Natural killer cell (primary cell): ENCODE measurements around the gene LSM5. TPM values are rescaled to one million over a fixed set of nuclear protein-coding genes. Genes with fewer than 3 reads are reported as not detected.

ENCODE experiments used
- ATAC-seq, 3 donors: fragments of 150-1000 bp in 2 of 3; fragments of 200-7000 bp in 1 of 3; cut with Tn5 transposase; 1 replicate in 1 of 3; 2 replicates in 2 of 3; pipeline ENCODE4 v1.10.0; 2021; ENCODE audit warnings: mild to moderate bottlenecking in 2 of 3, moderate library complexity in 2 of 3
- DNase-seq, 2 donors: peaks; one replicate each; pipeline versions ENCODE4 v3.0.0 to v3.0.0-alpha.2; 2013 to 2021; ENCODE audit warnings: mixed read lengths in 1 of 2
- H3K27ac ChIP-seq: one replicate; pipeline ENCODE4 v1.5.1; 2013; ENCODE audit warnings: mild to moderate bottlenecking, low read length
- H3K27me3 ChIP-seq: one replicate; pipeline ENCODE4 v1.6.1; 2013; ENCODE audit warnings: low read length; ENCODE audit not compliant: control insufficient read depth, insufficient read depth
- H3K36me3 ChIP-seq: one replicate; pipeline ENCODE4 v1.6.1; 2013; ENCODE audit warnings: low read length; ENCODE audit not compliant: control insufficient read depth, insufficient read depth
- H3K4me1 ChIP-seq: one replicate; pipeline ENCODE4 v1.6.1; 2013; ENCODE audit warnings: low read length; ENCODE audit not compliant: control insufficient read depth, insufficient read depth
- H3K4me3 ChIP-seq: one replicate; pipeline ENCODE4 v1.5.1; 2013; ENCODE audit warnings: low read length
- H3K9me3 ChIP-seq: one replicate; pipeline ENCODE4 v1.6.1; 2013; ENCODE audit warnings: low read length; ENCODE audit not compliant: control insufficient read depth, insufficient read depth
- H3K27ac Mint-ChIP-seq, 2 donors: one replicate each; pipeline ENCODE4 v1.8.0; 2022; ENCODE audit warnings: mild to moderate bottlenecking in 2 of 2, mixed read lengths in 2 of 2, moderate library complexity in 1 of 2
- H3K27me3 Mint-ChIP-seq, 2 donors: one replicate each; pipeline ENCODE4 v1.8.0; 2022; ENCODE audit warnings: low read depth in 2 of 2, mixed read lengths in 2 of 2
- H3K36me3 Mint-ChIP-seq: one replicate; pipeline ENCODE4 v1.8.0; 2022; ENCODE audit warnings: mixed read lengths
- H3K4me1 Mint-ChIP-seq, 2 donors: one replicate each; pipeline ENCODE4 v1.8.0; 2022; ENCODE audit warnings: mixed read lengths in 2 of 2
- H3K4me3 Mint-ChIP-seq: one replicate; pipeline ENCODE4 v1.8.0; 2022; ENCODE audit warnings: mild to moderate bottlenecking, moderate library complexity, mixed read lengths
- H3K9me3 Mint-ChIP-seq, 2 donors: one replicate each; pipeline ENCODE4 v1.8.0; 2022; ENCODE audit warnings: mixed read lengths in 2 of 2
- CTCF ChIP-seq: fragments of 200-600 bp; IDR thresholded peaks from one replicate; pipeline ENCODE4 v1.8.0; 2022; ENCODE audit warnings: antibody characterized with exemption
- WGBS: methylation state at CpG from one replicate; pipeline ENCODE4 v1.1.7; 2013; ENCODE audit warnings: missing lambda C conversion rate; ENCODE audit not compliant: insufficient coverage; 5-methylcytosine and 5-hydroxymethylcytosine counted together
- intact Hi-C: fragments of 100-400 bp; cut with micrococcal nuclease; formaldehyde crosslinking; loops from one replicate; pipeline ENCODE4 v1.14.2; 2022
- total RNA-seq, 4 donors: library from RNA; stranded (reverse); fragments of 120-200 nt in 1 of 4; gene quantifications; one replicate each; pipeline versions ENCODE4 v1.2.3 to v1.2.4, GENCODE V29; 2013 to 2022

The LSM5 gene
- total RNA-seq, 3 donors from 2014 or later (not counting 1 experiment from before 2014, with no cell fraction given), result 16.0 to 21.2 (median 21.1) TPM

GRCh38 chr7:32453341-32454011, 36.7 kb downstream of the LSM5 start:
- no peak overlapping the region for H3K27ac Mint-ChIP-seq
- WGBS, result 75% methylated on average over 7 of the region's 8 CpGs
- H3K9me3 Mint-ChIP-seq, result peaks cover 3 to 4% of the 10 kb centered on the region in 2 donors
- Histone ChIP-seq H3K27me3 (no peaks in the 10 kb centered on the region), H3K9me3 (no peaks in the 10 kb centered on the region), H3K36me3 (no peaks in the 10 kb centered on the region), H3K27ac (no peak overlapping the region), H3K4me3 (no peak overlapping the region), H3K4me1 (no peaks in the 10 kb centered on the region)
- intact Hi-C loops, result no loop called here
- H3K27me3 Mint-ChIP-seq, result peaks cover 11 to 31% of the 10 kb centered on the region in 2 donors
- no peaks in the 10 kb centered on the region for H3K36me3 Mint-ChIP-seq
- H3K4me3 Mint-ChIP-seq, result no peak overlapping the region
- DNase-seq (no peak), ATAC-seq (no peak)
- H3K4me1 Mint-ChIP-seq, result no peaks in the 10 kb centered on the region
- TF ChIP-seq CTCF, result no peak

GRCh38 chr7:32447218-32447617, 43.0 kb downstream of the LSM5 start:
- Mint-ChIP-seq H3K27ac (no peak overlapping the region), H3K36me3 (no peaks in the 10 kb centered on the region), H3K4me1 (no peaks in the 10 kb centered on the region), H3K27me3 (peaks cover 3 to 5% of the 10 kb centered on the region in 2 donors), H3K4me3 (no peak overlapping the region), H3K9me3 (peaks cover 3 to 6% of the 10 kb centered on the region in 2 donors)
- 63% methylated on average over 1 of the region's 2 CpGs for WGBS
- no peaks in the 10 kb centered on the region for H3K4me1 ChIP-seq
- H3K36me3 ChIP-seq, result no peaks in the 10 kb centered on the region
- no peaks in the 10 kb centered on the region for H3K27me3 ChIP-seq
- no peak overlapping the region for H3K27ac ChIP-seq
- TF ChIP-seq CTCF, result no peak
- ATAC-seq (no peak), DNase-seq (no peak)
- no peak overlapping the region for H3K4me3 ChIP-seq
- intact Hi-C loops, result no loop called here
- no peaks in the 10 kb centered on the region for H3K9me3 ChIP-seq

- Mint-ChIP-seq H3K4me3 (no peak overlapping the region), H3K9me3 (peaks cover 0 to 4% of the 10 kb centered on the region in 2 donors), H3K36me3 (no peaks in the 10 kb centered on the region), H3K27ac (no peak overlapping the region), H3K4me1 (no peaks in the 10 kb centered on the region), H3K27me3 (peaks cover 7 to 12% of the 10 kb centered on the region in 2 donors)
- intact Hi-C loops, result no loop called here
- Histone ChIP-seq H3K9me3 (no peaks in the 10 kb centered on the region), H3K27me3 (no peaks in the 10 kb centered on the region), H3K4me1 (no peaks in the 10 kb centered on the region), H3K36me3 (no peaks in the 10 kb centered on the region), H3K27ac (no peak overlapping the region), H3K4me3 (no peak overlapping the region)
- 97% methylated on average over 4 of the region's 5 CpGs for WGBS
- DNase-seq (no peak), ATAC-seq (no peak)
- TF ChIP-seq CTCF, result no peak
These were observed 53.8 kb downstream of the LSM5 start for GRCh38 chr7:32436146-32436928.

Other genes with a start within 250 kb of the LSM5 start
- gene AVL9, start 5.1 kb upstream of the LSM5 start, total RNA-seq, result 10 to 100 TPM; 36.0 to 50.0 (median 43.8) TPM